ENCODE measurements around the gene SLC6A15.

Gene SLC6A15

GRCh38 chr12:84874125-84874824, 38.3 kb downstream of the SLC6A15 start:
- no peak for DNase-seq

GRCh38 chr12:84862186-84862585, 50.4 kb downstream of the SLC6A15 start:
- no peak for DNase-seq

- no peak for DNase-seq
These were observed 51.9 kb downstream of the SLC6A15 start for GRCh38 chr12:84860718-84861117.

GRCh38 chr12:84858796-84859195, 53.8 kb downstream of the SLC6A15 start:
- DNase-seq, result no peak

GRCh38 chr12:84857525-84858208, 54.9 kb downstream of the SLC6A15 start:
- no peak for DNase-seq

GRCh38 chr12:84856156-84856900, 56.3 kb downstream of the SLC6A15 start:
- no peak for DNase-seq

GRCh38 chr12:84843593-84844144, 68.9 kb downstream of the SLC6A15 start:
- DNase-seq, result no peak

- no peak for DNase-seq
These were observed 70.1 kb downstream of the SLC6A15 start for GRCh38 chr12:84842406-84843013.

GRCh38 chr12:84841591-84841990, 71.0 kb downstream of the SLC6A15 start:
- no peak for DNase-seq

GRCh38 chr12:84840356-84840755, 72.2 kb downstream of the SLC6A15 start:
- no peak for DNase-seq

GRCh38 chr12:84826925-84827324, 85.7 kb downstream of the SLC6A15 start:
- DNase-seq, result no peak

GRCh38 chr12:84825149-84825548, 87.5 kb downstream of the SLC6A15 start:
- no peak for DNase-seq

GRCh38 chr12:84822525-84822924, 90.1 kb downstream of the SLC6A15 start:
- no peak for DNase-seq

- no peak for DNase-seq
These were observed 95.5 kb downstream of the SLC6A15 start for GRCh38 chr12:84816916-84817695.

- DNase-seq, result no peak
These were observed 97.8 kb downstream of the SLC6A15 start for GRCh38 chr12:84814664-84815245.

- no peak for DNase-seq
These were observed 98.6 kb downstream of the SLC6A15 start for GRCh38 chr12:84813780-84814663.

- DNase-seq, result no peak
These were observed 101.3 kb downstream of the SLC6A15 start for GRCh38 chr12:84811291-84811690.

- no peak for DNase-seq
These were observed 102.0 kb downstream of the SLC6A15 start for GRCh38 chr12:84810611-84811010.
